K562 (cell line): ENCODE measurements around the gene C11orf58. TPM values are rescaled to one million over a fixed set of nuclear protein-coding genes. Genes with fewer than 3 reads are reported as not detected.

Experiments used
- ATAC-seq: fragments of 200-7000 bp; cut with Tn5 transposase; 3 replicates; pipeline ENCODE4 v1.9.1; 2020; ENCODE audit warnings: moderate library complexity
- BruUV-seq: library from RNA; stranded (reverse); fragments of 400-500 nt; replicated peaks from 2 replicates; lab custom pipeline; 2021; lab: Mats Ljungman, UMichigan
- CTCF ChIA-PET: fragments of 300-600 bp; formaldehyde crosslinking; extraction: SDS; loops from one replicate; lab custom pipeline; 2021; ENCODE audit warnings: low intra/inter-chr PET ratio; lab: Yijun Ruan, JAX
- POLR2A ChIA-PET: fragments of 300-600, 350-650 bp; sonication (Branson Sonifier 250); formaldehyde crosslinking; extraction: SDS; loops from one replicate; lab custom pipeline; 2021; ENCODE audit warnings: antibody characterized with exemption, inconsistent platforms; lab: Yijun Ruan, JAX
- DNase-seq, 4 experiments: peaks; one replicate each; pipeline versions ENCODE4 v3.0.0 to v3.0.0-alpha.2; 2011 to 2018; ENCODE audit warnings: low spot score in 3 of 4, mixed read lengths in 3 of 4; ENCODE audit errors: extremely low read depth in 1 of 4
- FAIRE-seq: peaks from 2 replicates; lab custom pipeline; 2011; peaks lifted over from hg19 to GRCh38; lab: Jason Lieb, UNC
- H2AFZ ChIP-seq: 2 replicates; pipeline ENCODE4 v1.6.0; 2011; ENCODE audit warnings: low read depth, low read length, control low read depth, inconsistent platforms
- H3K27ac ChIP-seq: fragments of 200-600 bp; 3 replicates; pipeline ENCODE4 v1.8.0; 2011; ENCODE audit warnings: low read depth, mild to moderate bottlenecking, control low read depth, inconsistent platforms, low read length, moderate library complexity, mixed read lengths; ENCODE audit errors: extremely low read depth
- H3K27me3 ChIP-seq, 2 experiments: fragments of 300-600 bp in 1 of 2; 2 replicates in 1 of 2; 3 replicates in 1 of 2; pipeline versions ENCODE4 v1.6.0 to v1.8.0; 2011; ENCODE audit warnings: inconsistent platforms in 2 of 2, low read length in 2 of 2, mild to moderate bottlenecking in 1 of 2, mixed read lengths in 1 of 2, moderate library complexity in 1 of 2; ENCODE audit not compliant: control insufficient read depth in 2 of 2, insufficient read depth in 2 of 2
- H3K36me3 ChIP-seq: fragments of 300-600 bp; 3 replicates; pipeline ENCODE4 v1.8.0; 2011; ENCODE audit warnings: mild to moderate bottlenecking, low read length, inconsistent platforms; ENCODE audit not compliant: control insufficient read depth, insufficient read depth
- H3K4me1 ChIP-seq, 2 experiments: fragments of 200-600 bp in 1 of 2; replicated peaks in 1 of 2; 2 replicates in 1 of 2; 3 replicates in 1 of 2; pipeline versions ENCODE4 v1.5.1 to v1.8.0; 2011; ENCODE audit warnings: inconsistent platforms in 2 of 2, low read length in 2 of 2, mild to moderate bottlenecking in 1 of 2, mixed read lengths in 1 of 2, moderate library complexity in 1 of 2; ENCODE audit not compliant: control insufficient read depth in 2 of 2, insufficient read depth in 2 of 2
- H3K4me2 ChIP-seq: 2 replicates; pipeline ENCODE4 v1.6.1; 2011; ENCODE audit warnings: low read length, control low read depth, inconsistent platforms, mixed read lengths; ENCODE audit not compliant: insufficient read depth
- H3K4me3 ChIP-seq: fragments of 200-600 bp; sonication (generic), shearing (Covaris generic); 2 replicates; pipeline ENCODE4 v1.5.1; 2016; ENCODE audit warnings: control low read depth, inconsistent platforms
- H3K79me2 ChIP-seq: fragments of 200-600 bp; 3 replicates; pipeline ENCODE4 v1.8.0; 2011; ENCODE audit warnings: low read length, inconsistent platforms; ENCODE audit not compliant: control insufficient read depth, insufficient read depth
- H3K9ac ChIP-seq, 2 experiments: 2 replicates each; pipeline versions ENCODE4 v1.6.0 to v1.6.1; 2011; ENCODE audit warnings: low read depth in 2 of 2, low read length in 2 of 2, control low read depth in 1 of 2, inconsistent platforms in 1 of 2, mild to moderate bottlenecking in 1 of 2, mixed read lengths in 1 of 2; ENCODE audit not compliant: insufficient read depth in 1 of 2
- H3K9me1 ChIP-seq: one replicate; pipeline ENCODE4 v1.6.0; 2011; ENCODE audit warnings: inconsistent platforms, mild to moderate bottlenecking, low read length, moderate library complexity; ENCODE audit not compliant: control insufficient read depth, insufficient read depth
- H3K9me3 ChIP-seq: replicated peaks from 2 replicates; pipeline ENCODE4 v1.5.1; 2011; ENCODE audit warnings: low read depth, low read length, inconsistent platforms; ENCODE audit not compliant: control insufficient read depth, insufficient read depth
- H4K20me1 ChIP-seq: replicated peaks from 2 replicates; pipeline ENCODE4 v1.6.1; 2011; ENCODE audit warnings: low read length, inconsistent platforms, mixed read lengths; ENCODE audit not compliant: control insufficient read depth, insufficient read depth
- CHD4 ChIP-seq: fragments of 200-600 bp; sonication (generic); IDR thresholded peaks from 3 replicates; pipeline ENCODE4 v1.6.1; 2012; ENCODE audit warnings: low read depth, mild to moderate bottlenecking, mixed read lengths, low read length, inconsistent platforms; ENCODE audit not compliant: insufficient read depth, insufficient replicate concordance, poor library complexity, severe bottlenecking
- E2F3 ChIP-seq: fragments of 250-450 bp; sonication (Bioruptor Pico); IDR thresholded peaks from 2 replicates; pipeline ENCODE4 v1.4.0; 2020; ENCODE audit warnings: mild to moderate bottlenecking
- EP300 ChIP-seq: IDR thresholded peaks from 2 replicates; pipeline ENCODE4 v1.6.1; 2012; ENCODE audit warnings: low read length, improper control_type of control experiment
- ESRRB ChIP-seq: fragments of 250-450 bp; sonication (Bioruptor Pico); IDR thresholded peaks from 2 replicates; pipeline ENCODE4 v1.5.0; 2020; ENCODE audit warnings: mild to moderate bottlenecking, moderate library complexity, borderline replicate concordance
- MGA ChIP-seq: fragments of 450-650 bp; IDR thresholded peaks from 2 replicates; pipeline ENCODE4 v1.6.1; 2016; ENCODE audit warnings: mild to moderate bottlenecking, moderate library complexity
- NFE2L1 ChIP-seq: fragments of 450-650 bp; IDR thresholded peaks from 2 replicates; pipeline ENCODE4 v1.6.1; 2016; ENCODE audit warnings: missing genetic modification characterization, low read depth, mild to moderate bottlenecking, missing compliant biosample characterization, moderate library complexity, borderline replicate concordance
- POLR2A ChIP-seq: fragments of 450-650 bp; conservative IDR thresholded peaks from 2 replicates; pipeline ENCODE4 v1.6.1; 2016
- RHOXF2B ChIP-seq: fragments of 250-450 bp; sonication (Bioruptor Pico); conservative IDR thresholded peaks from 2 replicates; pipeline ENCODE4 v1.5.1; 2021
- THRA ChIP-seq: fragments of 450-650 bp; IDR thresholded peaks from 2 replicates; pipeline ENCODE4 v1.6.1; 2017; ENCODE audit warnings: mild to moderate bottlenecking, moderate library complexity
- ZNF561 ChIP-seq: fragments of 450-650 bp; formaldehyde crosslinking; conservative IDR thresholded peaks from 2 replicates; pipeline ENCODE4 v1.4.0; 2020; ENCODE audit warnings: mild to moderate bottlenecking, moderate library complexity
- WGBS: fragments of 100-300 bp; shearing (Covaris generic); methylation state at CpG from one replicate; pipeline ENCODE4 v1.1.6; 2016; ENCODE audit warnings: low coverage, mixed read lengths; ENCODE audit not compliant: insufficient coverage; ENCODE audit errors: missing lambda C conversion rate; 5-methylcytosine and 5-hydroxymethylcytosine counted together
- in situ Hi-C: fragments of 300-500 bp; cut with MboI; formaldehyde crosslinking; loops from 4 replicates; pipeline ENCODE4 v1.15.0; 2018; ENCODE audit warnings: inconsistent platforms, mixed read lengths
- intact Hi-C: fragments of 100-400 bp; cut with micrococcal nuclease; formaldehyde crosslinking; loops from 2 replicates; pipeline ENCODE4 v1.14.2; 2022
- polyA plus RNA-seq, 8 experiments: library from polyadenylated mRNA; depleted of rRNA in 4 of 8; stranded (reverse) in 5 of 8; unstranded in 3 of 8; fragments of >200 nt; fragmentation: Nextera tagmentation in 2 of 8; fragmentation: Illumina TruSeq in 1 of 8; extraction: Ambion mirVana in 2 of 8; extraction: Trizol in 1 of 8; gene quantifications; 2 replicates each; pipeline versions ENCODE4 v1.2.1 to v1.2.3, GENCODE V29; 2011 to 2014; ENCODE audit warnings: inconsistent platforms in 1 of 8, missing spikeins in 1 of 8
- total RNA-seq, 7 experiments: library from RNA; depleted of rRNA in 6 of 7; stranded (reverse); fragments of >200 nt in 6 of 7; fragmentation: Illumina TruSeq in 2 of 7; extraction: Trizol in 2 of 7; gene quantifications; 2 replicates each; pipeline versions ENCODE4 v1.2.1 to v1.2.3, GENCODE V29; 2011 to 2021; ENCODE audit warnings: low replicate concordance in 1 of 7

The C11orf58 gene
- total and polyA plus RNA-seq, 9 of the 15 experiments (the other 6 are each of a cell fraction or from before 2014, with no cell fraction given): 104 to 421 (median 247) TPM

- DNase-seq (no peak), FAIRE-seq (no peak), ATAC-seq (no peak)
- Histone ChIP-seq H3K79me2 (no peaks in the 10 kb centered on the region), H3K4me1 (peaks cover 9 to 18% of the 10 kb centered on the region in 2 experiments; a peak in 3 of 5 replicates), H3K27me3 (peaks cover 6 to 14% of the 10 kb centered on the region in 2 experiments; a peak in 3 of 5 replicates), H4K20me1 (peaks cover 11% of the 10 kb centered on the region; the same call in 1 of the 2 replicates), H3K4me2 (no peak overlapping the region), H3K4me3 (no peak overlapping the region), H3K27ac (no peak overlapping the region), H3K9me3 (no peaks in the 10 kb centered on the region), H3K36me3 (no peaks in the 10 kb centered on the region), H3K9me1 (peaks cover 4% of the 10 kb centered on the region), H3K9ac (0 out of 4 replicates have a peak overlapping the region, but pooled peaks of 1 of the 2 experiments have one; percentile 33), H2AFZ (no peak overlapping the region)
- in situ Hi-C loops: loop anchor here (10.0 kb wide), 1 partner anchor 281 kb away; no protein-coding TSS in a partner anchor
- intact Hi-C loops: no loop called here
- POLR2A ChIA-PET: interaction anchor here (1.0 to 1.7 kb wide), 3 partner anchors 10 to 293 kb away, joined by 3 to 5 read pairs (median 4); no protein-coding TSS in a partner anchor
- WGBS: 41% methylated on average over 22 of the region's 22 CpGs
- CTCF ChIA-PET: no interaction called here
- BruUV-seq: no TSS peak
- TF ChIP-seq POLR2A (no peak), CHD4 (no peak), MGA (no peak), EP300 (no peak), ZNF561 (CRISPR knock-in tag) (no peak), NFE2L1 (tag) (no peak), RHOXF2B (no peak), E2F3 (no peak), THRA (no peak), ESRRB (CRISPR knock-in tag) (no peak)
These were observed 44.9 kb downstream of the C11orf58 start for GRCh38 chr11:16783321-16783801.
